ENCODE measurements around the gene GPSM1. TPM values are rescaled to one million over a fixed set of nuclear protein-coding genes. Genes with fewer than 3 reads are reported as not detected.

The GPSM1 gene
- total and polyA plus RNA-seq, 9 of the 15 experiments (the other 6 are each of a cell fraction or from before 2014, with no cell fraction given), result 0.04 to 14.2 (median 3.1) TPM

DNA sequence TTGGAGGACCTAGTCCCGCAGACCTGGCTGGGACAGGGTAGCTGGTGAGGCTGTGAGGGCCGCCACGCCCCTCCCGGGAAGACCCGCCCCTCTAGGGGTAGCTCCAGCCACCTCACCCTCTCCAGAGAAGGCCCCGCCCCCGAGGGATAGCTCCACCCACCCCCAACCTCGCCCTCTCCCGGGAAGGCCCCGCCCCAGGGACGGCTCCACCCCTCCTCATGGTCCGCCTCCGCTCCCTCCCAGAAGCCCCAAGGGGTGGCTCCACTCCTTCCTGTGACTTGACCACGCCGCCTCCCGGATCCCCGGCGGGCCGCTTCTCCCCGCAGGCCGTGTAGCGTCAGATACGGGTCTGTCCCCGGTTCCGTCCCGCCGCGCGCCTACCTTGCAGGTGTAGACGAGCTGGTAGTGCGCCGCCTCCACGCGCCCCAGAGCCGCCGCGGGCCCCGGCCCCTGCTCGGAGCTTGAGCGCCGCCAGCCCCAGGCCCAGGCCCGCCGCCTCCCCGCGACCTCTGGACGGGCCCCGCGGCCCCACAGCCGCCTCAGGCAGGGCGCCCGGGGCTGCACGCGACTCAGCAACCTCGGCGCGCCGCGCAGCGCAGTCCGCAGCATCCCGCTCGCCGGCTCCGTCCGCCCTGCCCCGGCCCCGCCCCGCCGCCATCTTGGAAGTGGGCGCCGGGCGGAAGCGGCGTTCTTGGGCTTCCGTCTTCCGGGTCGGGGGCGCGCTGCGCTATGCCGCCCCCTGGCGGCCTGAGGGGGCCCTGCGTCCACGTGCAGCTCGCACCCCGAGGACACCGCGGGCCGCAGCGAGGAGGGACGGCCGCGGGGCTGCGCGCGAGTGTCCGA, 36.0 kb downstream of the GPSM1 start, which contains the start of gene DNLZ (continued):
- TF ChIP-seq JUN (IDR thresholded peaks at IDR 0.05; ENCODE audit: borderline replicate concordance, low read depth, low read length), result peak; percentile 86; the same call in 1 of the 2 replicates
- TF ChIP-seq JUN (CRISPR knock-in tag; IDR thresholded peaks at IDR 0.05; ENCODE audit: borderline replicate concordance), result no peak
- TF ChIP-seq, protein P1, sequence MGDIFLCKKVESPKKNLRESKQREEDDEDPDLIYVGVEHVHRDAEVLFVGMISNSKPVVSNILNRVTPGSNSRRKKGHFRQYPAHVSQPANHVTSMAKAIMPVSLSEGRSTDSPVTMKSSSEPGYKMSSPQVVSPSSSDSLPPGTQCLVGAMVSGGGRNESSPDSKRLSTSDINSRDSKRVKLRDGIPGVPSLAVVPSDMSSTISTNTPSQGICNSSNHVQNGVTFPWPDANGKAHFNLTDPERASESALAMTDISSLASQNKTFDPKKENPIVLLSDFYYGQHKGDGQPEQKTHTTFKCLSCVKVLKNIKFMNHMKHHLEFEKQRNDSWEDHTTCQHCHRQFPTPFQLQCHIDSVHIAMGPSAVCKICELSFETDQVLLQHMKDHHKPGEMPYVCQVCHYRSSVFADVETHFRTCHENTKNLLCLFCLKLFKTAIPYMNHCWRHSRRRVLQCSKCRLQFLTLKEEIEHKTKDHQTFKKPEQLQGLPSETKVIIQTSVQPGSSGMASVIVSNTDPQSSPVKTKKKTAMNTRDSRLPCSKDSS (IDR thresholded peaks at IDR 0.05; ENCODE audit: low read depth, partially characterized antibody), result no peak
- TF ChIP-seq DIDO1 (tag; IDR thresholded peaks at IDR 0.05; ENCODE audit: low read depth), result 0 out of 2 replicates have a peak, but pooled peaks have one; percentile 58
- peak; percentile 67; the same call in 1 of the 2 replicates for TF ChIP-seq ZBTB1 (CRISPR knock-in tag; IDR thresholded peaks at IDR 0.05; ENCODE audit: borderline replicate concordance, low read depth)
- TF ChIP-seq, protein P2, sequence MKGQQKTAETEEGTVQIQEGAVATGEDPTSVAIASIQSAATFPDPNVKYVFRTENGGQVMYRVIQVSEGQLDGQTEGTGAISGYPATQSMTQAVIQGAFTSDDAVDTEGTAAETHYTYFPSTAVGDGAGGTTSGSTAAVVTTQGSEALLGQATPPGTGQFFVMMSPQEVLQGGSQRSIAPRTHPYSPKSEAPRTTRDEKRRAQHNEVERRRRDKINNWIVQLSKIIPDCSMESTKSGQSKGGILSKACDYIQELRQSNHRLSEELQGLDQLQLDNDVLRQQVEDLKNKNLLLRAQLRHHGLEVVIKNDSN (CRISPR knock-in tag; IDR thresholded peaks at IDR 0.05), result peak; percentile 84
- TF ChIP-seq ZNF224 (CRISPR knock-in tag; IDR thresholded peaks at IDR 0.05), result no peak
- no peak for TF ChIP-seq SMARCA5 (IDR thresholded peaks at IDR 0.05)
- TF ChIP-seq, protein P3, sequence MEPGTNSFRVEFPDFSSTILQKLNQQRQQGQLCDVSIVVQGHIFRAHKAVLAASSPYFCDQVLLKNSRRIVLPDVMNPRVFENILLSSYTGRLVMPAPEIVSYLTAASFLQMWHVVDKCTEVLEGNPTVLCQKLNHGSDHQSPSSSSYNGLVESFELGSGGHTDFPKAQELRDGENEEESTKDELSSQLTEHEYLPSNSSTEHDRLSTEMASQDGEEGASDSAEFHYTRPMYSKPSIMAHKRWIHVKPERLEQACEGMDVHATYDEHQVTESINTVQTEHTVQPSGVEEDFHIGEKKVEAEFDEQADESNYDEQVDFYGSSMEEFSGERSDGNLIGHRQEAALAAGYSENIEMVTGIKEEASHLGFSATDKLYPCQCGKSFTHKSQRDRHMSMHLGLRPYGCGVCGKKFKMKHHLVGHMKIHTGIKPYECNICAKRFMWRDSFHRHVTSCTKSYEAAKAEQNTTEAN (CRISPR knock-in tag; IDR thresholded peaks at IDR 0.05), result no peak
- no peak; the same call in 1 of the 2 replicates for TF ChIP-seq ZNF143 (CRISPR knock-in tag; IDR thresholded peaks at IDR 0.05)
- TF ChIP-seq ZNF212 (CRISPR knock-in tag; IDR thresholded peaks at IDR 0.05), result 0 out of 2 replicates have a peak, but pooled peaks have one; percentile 22
- 0 out of 2 replicates have a peak, but pooled peaks have one; percentile 53 for TF ChIP-seq MEF2A (IDR thresholded peaks at IDR 0.05; ENCODE audit: control insufficient read depth, low read depth, low read length)
- TF ChIP-seq NRF1 (conservative IDR thresholded peaks at IDR 0.05 in 1 of 2, IDR thresholded peaks at IDR 0.05 in 1 of 2), result peak in 1 of 2 experiments; percentile 40; a peak in 1 of 4 replicates
- no peak for TF ChIP-seq MTF1 (CRISPR knock-in tag; IDR thresholded peaks at IDR 0.05; ENCODE audit: borderline replicate concordance)

Data from K562 (cell line).